ENCODE measurements around the gene SMIM15. TPM values are rescaled to one million over a fixed set of nuclear protein-coding genes. Genes with fewer than 3 reads are reported as not detected.
A peak's percentile ranks its signal among the peaks of the same experiment; 100 is the strongest.

The SMIM15 gene
- total and polyA plus RNA-seq, 2 of the 13 experiments (the other 11 are each of a cell fraction or from before 2014, with no cell fraction given) = 12.7 to 58.2 TPM

DNA sequence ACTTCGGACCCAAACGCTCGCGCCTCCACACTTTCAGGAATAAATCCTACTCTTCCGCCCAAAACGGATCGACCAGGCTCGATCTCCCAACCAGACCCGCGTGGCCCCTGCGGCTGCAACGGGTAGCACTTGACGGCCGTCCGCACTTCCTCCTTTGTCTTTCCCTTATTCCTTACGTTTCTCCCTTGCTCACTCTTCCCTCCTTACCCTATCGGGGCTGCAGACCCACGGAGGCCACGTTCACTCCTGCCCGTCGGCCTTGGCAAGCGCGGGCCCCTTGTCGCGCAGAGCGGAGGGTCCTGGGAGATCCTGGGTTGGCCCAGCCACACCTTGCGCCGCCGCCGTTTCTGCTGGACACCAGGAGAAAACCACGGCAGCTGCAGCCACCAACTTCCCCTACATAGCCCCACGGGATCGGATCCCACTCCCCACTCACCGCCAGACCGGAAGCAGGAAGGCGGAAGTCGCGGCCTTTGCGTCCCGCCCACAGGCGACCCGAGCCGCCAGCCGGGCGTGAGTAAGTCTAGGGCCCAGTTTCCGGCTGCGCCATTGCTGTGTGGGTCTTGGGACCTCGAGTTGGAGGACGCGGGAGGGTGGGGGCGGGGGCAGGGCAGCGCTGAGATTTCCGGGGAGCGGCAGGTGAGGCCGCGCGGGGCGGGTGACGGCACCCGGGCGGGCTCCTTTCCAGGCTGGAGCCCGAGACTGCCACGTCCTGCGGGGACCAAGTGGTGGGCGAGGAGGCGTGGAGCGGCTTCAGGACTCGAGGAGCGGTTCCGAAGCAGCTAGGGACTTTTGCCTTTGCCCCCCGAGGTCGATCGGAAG is at the start of gene SMIM15 (continued):
- TF ChIP-seq, protein P1, sequence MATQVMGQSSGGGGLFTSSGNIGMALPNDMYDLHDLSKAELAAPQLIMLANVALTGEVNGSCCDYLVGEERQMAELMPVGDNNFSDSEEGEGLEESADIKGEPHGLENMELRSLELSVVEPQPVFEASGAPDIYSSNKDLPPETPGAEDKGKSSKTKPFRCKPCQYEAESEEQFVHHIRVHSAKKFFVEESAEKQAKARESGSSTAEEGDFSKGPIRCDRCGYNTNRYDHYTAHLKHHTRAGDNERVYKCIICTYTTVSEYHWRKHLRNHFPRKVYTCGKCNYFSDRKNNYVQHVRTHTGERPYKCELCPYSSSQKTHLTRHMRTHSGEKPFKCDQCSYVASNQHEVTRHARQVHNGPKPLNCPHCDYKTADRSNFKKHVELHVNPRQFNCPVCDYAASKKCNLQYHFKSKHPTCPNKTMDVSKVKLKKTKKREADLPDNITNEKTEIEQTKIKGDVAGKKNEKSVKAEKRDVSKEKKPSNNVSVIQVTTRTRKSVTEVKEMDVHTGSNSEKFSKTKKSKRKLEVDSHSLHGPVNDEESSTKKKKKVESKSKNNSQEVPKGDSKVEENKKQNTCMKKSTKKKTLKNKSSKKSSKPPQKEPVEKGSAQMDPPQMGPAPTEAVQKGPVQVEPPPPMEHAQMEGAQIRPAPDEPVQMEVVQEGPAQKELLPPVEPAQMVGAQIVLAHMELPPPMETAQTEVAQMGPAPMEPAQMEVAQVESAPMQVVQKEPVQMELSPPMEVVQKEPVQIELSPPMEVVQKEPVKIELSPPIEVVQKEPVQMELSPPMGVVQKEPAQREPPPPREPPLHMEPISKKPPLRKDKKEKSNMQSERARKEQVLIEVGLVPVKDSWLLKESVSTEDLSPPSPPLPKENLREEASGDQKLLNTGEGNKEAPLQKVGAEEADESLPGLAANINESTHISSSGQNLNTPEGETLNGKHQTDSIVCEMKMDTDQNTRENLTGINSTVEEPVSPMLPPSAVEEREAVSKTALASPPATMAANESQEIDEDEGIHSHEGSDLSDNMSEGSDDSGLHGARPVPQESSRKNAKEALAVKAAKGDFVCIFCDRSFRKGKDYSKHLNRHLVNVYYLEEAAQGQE (IDR thresholded peaks at IDR 0.05; ENCODE audit: borderline replicate concordance in 1 of 2, low read depth in 1 of 2, low read length in 2 of 2) = peak in 1 of 2 experiments; percentile 24; a peak in 1 of 4 replicates
- peak; percentile 49; the same call in 1 of the 2 replicates for TF ChIP-seq KLF15 (CRISPR knock-in tag; IDR thresholded peaks at IDR 0.05; ENCODE audit: borderline replicate concordance)
- TF ChIP-seq ZNF768 (CRISPR knock-in tag; IDR thresholded peaks at IDR 0.05) = peak; percentile 47; the same call in 1 of the 2 replicates
- TF ChIP-seq, protein P2, sequence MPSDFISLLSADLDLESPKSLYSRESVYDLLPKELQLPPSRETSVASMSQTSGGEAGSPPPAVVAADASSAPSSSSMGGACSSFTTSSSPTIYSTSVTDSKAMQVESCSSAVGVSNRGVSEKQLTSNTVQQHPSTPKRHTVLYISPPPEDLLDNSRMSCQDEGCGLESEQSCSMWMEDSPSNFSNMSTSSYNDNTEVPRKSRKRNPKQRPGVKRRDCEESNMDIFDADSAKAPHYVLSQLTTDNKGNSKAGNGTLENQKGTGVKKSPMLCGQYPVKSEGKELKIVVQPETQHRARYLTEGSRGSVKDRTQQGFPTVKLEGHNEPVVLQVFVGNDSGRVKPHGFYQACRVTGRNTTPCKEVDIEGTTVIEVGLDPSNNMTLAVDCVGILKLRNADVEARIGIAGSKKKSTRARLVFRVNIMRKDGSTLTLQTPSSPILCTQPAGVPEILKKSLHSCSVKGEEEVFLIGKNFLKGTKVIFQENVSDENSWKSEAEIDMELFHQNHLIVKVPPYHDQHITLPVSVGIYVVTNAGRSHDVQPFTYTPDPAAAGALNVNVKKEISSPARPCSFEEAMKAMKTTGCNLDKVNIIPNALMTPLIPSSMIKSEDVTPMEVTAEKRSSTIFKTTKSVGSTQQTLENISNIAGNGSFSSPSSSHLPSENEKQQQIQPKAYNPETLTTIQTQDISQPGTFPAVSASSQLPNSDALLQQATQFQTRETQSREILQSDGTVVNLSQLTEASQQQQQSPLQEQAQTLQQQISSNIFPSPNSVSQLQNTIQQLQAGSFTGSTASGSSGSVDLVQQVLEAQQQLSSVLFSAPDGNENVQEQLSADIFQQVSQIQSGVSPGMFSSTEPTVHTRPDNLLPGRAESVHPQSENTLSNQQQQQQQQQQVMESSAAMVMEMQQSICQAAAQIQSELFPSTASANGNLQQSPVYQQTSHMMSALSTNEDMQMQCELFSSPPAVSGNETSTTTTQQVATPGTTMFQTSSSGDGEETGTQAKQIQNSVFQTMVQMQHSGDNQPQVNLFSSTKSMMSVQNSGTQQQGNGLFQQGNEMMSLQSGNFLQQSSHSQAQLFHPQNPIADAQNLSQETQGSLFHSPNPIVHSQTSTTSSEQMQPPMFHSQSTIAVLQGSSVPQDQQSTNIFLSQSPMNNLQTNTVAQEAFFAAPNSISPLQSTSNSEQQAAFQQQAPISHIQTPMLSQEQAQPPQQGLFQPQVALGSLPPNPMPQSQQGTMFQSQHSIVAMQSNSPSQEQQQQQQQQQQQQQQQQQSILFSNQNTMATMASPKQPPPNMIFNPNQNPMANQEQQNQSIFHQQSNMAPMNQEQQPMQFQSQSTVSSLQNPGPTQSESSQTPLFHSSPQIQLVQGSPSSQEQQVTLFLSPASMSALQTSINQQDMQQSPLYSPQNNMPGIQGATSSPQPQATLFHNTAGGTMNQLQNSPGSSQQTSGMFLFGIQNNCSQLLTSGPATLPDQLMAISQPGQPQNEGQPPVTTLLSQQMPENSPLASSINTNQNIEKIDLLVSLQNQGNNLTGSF (CRISPR knock-in tag; IDR thresholded peaks at IDR 0.05) = peak; percentile 82
- TF ChIP-seq, protein P3, sequence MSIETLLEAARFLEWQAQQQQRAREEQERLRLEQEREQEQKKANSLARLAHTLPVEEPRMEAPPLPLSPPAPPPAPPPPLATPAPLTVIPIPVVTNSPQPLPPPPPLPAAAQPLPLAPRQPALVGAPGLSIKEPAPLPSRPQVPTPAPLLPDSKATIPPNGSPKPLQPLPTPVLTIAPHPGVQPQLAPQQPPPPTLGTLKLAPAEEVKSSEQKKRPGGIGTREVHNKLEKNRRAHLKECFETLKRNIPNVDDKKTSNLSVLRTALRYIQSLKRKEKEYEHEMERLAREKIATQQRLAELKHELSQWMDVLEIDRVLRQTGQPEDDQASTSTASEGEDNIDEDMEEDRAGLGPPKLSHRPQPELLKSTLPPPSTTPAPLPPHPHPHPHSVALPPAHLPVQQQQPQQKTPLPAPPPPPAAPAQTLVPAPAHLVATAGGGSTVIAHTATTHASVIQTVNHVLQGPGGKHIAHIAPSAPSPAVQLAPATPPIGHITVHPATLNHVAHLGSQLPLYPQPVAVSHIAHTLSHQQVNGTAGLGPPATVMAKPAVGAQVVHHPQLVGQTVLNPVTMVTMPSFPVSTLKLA (IDR thresholded peaks at IDR 0.05) = no peak
- TF ChIP-seq, protein P4, sequence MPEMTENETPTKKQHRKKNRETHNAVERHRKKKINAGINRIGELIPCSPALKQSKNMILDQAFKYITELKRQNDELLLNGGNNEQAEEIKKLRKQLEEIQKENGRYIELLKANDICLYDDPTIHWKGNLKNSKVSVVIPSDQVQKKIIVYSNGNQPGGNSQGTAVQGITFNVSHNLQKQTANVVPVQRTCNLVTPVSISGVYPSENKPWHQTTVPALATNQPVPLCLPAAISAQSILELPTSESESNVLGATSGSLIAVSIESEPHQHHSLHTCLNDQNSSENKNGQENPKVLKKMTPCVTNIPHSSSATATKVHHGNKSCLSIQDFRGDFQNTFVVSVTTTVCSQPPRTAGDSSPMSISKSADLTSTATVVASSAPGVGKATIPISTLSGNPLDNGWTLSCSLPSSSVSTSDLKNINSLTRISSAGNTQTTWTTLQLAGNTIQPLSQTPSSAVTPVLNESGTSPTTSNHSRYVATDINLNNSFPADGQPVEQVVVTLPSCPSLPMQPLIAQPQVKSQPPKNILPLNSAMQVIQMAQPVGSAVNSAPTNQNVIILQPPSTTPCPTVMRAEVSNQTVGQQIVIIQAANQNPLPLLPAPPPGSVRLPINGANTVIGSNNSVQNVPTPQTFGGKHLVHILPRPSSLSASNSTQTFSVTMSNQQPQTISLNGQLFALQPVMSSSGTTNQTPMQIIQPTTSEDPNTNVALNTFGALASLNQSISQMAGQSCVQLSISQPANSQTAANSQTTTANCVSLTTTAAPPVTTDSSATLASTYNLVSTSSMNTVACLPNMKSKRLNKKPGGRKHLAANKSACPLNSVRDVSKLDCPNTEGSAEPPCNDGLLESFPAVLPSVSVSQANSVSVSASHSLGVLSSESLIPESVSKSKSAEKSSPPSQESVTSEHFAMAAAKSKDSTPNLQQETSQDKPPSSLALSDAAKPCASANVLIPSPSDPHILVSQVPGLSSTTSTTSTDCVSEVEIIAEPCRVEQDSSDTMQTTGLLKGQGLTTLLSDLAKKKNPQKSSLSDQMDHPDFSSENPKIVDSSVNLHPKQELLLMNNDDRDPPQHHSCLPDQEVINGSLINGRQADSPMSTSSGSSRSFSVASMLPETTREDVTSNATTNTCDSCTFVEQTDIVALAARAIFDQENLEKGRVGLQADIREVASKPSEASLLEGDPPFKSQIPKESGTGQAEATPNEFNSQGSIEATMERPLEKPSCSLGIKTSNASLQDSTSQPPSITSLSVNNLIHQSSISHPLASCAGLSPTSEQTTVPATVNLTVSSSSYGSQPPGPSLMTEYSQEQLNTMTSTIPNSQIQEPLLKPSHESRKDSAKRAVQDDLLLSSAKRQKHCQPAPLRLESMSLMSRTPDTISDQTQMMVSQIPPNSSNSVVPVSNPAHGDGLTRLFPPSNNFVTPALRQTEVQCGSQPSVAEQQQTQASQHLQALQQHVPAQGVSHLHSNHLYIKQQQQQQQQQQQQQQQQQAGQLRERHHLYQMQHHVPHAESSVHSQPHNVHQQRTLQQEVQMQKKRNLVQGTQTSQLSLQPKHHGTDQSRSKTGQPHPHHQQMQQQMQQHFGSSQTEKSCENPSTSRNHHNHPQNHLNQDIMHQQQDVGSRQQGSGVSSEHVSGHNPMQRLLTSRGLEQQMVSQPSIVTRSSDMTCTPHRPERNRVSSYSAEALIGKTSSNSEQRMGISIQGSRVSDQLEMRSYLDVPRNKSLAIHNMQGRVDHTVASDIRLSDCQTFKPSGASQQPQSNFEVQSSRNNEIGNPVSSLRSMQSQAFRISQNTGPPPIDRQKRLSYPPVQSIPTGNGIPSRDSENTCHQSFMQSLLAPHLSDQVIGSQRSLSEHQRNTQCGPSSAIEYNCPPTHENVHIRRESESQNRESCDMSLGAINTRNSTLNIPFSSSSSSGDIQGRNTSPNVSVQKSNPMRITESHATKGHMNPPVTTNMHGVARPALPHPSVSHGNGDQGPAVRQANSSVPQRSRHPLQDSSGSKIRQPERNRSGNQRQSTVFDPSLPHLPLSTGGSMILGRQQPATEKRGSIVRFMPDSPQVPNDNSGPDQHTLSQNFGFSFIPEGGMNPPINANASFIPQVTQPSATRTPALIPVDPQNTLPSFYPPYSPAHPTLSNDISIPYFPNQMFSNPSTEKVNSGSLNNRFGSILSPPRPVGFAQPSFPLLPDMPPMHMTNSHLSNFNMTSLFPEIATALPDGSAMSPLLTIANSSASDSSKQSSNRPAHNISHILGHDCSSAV (CRISPR knock-in tag; IDR thresholded peaks at IDR 0.05; ENCODE audit: borderline replicate concordance) = no peak
- no peak for TF ChIP-seq ZSCAN22 (CRISPR knock-in tag; IDR thresholded peaks at IDR 0.05)
- TF ChIP-seq ZNF382 (CRISPR knock-in tag; IDR thresholded peaks at IDR 0.05; ENCODE audit: borderline replicate concordance) = no peak
